ENCODE measurements around the gene MAGI1. TPM values are rescaled to one million over a fixed set of nuclear protein-coding genes. Genes with fewer than 3 reads are reported as not detected.
"Not testable (repeated sequence)": the region's sequence is repeated elsewhere in the genome, so short reads cannot be mapped to it uniquely, and the experiment has no call there.

Gene MAGI1
- total RNA-seq, 1 experiment from 2014 or later = 58.2 TPM

DNA sequence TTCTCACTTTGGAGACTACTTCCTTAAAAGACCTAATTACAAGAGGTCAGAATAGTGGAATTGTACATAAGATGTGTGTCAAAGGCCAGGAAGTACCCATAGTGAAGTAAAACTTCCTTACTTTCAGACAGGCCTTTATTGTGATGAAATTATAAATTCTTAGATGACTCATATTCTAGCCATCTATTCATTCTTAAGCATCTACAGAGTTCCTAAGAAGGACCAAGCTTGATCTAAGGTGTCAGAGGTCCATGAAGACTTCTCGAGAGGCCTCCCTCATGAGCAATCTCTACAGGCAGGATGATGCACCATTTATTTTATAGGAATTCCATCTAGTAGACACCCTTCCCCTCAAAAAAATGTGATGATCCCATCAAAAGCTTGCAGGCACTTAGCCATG lies 493.3 kb downstream of the MAGI1 start:
- DNase-seq (ENCODE audit: low spot score) (no peak), ATAC-seq (no peak)
- CTCF ChIA-PET = no interaction called here
- no peak overlapping the region for H3K27ac Mint-ChIP-seq
- TF ChIP-seq ZNF219 (CRISPR knock-in tag; IDR thresholded peaks at IDR 0.05; ENCODE audit: borderline replicate concordance) = no peak
- no peak for TF ChIP-seq TEAD1 (CRISPR knock-in tag; IDR thresholded peaks at IDR 0.05)
- no peak for TF ChIP-seq ELF4 (CRISPR knock-in tag; IDR thresholded peaks at IDR 0.05; ENCODE audit: low read depth)
- TF ChIP-seq ZNF396 (CRISPR knock-in tag; IDR thresholded peaks at IDR 0.05; ENCODE audit: borderline replicate concordance) = no peak
- no peak for TF ChIP-seq GRHL2 (CRISPR knock-in tag; IDR thresholded peaks at IDR 0.05; ENCODE audit: insufficient replicate concordance, severe bottlenecking)
- TF ChIP-seq, protein P1, sequence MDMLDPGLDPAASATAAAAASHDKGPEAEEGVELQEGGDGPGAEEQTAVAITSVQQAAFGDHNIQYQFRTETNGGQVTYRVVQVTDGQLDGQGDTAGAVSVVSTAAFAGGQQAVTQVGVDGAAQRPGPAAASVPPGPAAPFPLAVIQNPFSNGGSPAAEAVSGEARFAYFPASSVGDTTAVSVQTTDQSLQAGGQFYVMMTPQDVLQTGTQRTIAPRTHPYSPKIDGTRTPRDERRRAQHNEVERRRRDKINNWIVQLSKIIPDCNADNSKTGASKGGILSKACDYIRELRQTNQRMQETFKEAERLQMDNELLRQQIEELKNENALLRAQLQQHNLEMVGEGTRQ (CRISPR knock-in tag; IDR thresholded peaks at IDR 0.05) = no peak
- H3K4me3 Mint-ChIP-seq = no peak overlapping the region
- POLR2A ChIA-PET = no interaction called here
- H3K27me3 Mint-ChIP-seq (ENCODE audit: low read depth) = peaks cover 10% of the 10 kb centered on the region
- peaks cover 10% of the 10 kb centered on the region for H3K36me3 Mint-ChIP-seq
- H3K4me1 Mint-ChIP-seq = peaks cover 31% of the 10 kb centered on the region
- peaks cover 7% of the 10 kb centered on the region; the same call in 1 of the 2 replicates for H3K9me3 Mint-ChIP-seq

DNA sequence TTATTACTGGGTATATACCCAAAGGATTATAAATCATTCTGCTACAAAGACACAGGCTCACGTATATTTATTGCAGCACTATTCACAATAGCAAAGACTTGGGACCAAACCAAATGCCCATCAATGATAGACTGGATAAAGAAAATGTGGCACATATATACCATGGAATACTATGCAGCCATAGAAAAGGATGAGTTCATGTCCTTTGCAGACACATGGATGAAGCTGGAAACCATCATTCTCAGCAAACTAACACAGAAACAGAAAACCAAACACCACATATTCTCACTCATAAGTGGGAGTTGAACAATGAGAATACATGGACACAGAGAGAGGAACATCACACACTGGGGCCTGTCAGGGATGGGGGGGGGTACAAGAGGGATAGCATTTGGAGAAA lies 495.3 kb downstream of the MAGI1 start:
- H3K36me3 Mint-ChIP-seq; H3K27me3 Mint-ChIP-seq (ENCODE audit: low read depth); H3K9me3 Mint-ChIP-seq; H3K4me3 Mint-ChIP-seq; DNase-seq (ENCODE audit: low spot score); H3K27ac Mint-ChIP-seq; POLR2A ChIA-PET; CTCF ChIA-PET; ATAC-seq: not testable (repeated sequence)
- H3K4me1 Mint-ChIP-seq = peaks cover 19% of the 10 kb centered on the region

DNA sequence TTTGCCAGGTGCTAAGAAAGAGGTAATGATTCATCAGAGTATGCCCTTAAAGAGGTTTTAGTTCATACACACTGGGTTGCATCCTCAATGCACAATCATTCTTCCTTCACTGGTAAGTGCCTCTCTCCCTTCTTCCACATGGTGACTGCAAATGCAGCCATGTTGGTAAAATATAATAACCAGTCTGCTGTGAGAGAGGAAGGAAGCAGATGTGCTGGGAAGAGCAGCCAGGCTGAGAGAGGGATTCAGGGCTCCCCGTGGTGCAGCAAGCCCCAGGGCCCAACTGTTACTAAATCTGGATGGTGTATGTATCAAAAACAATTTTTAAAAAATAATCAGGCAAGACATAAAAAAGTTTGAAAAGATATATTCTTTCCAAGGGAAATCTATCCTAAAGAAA lies 498.1 kb downstream of the MAGI1 start:
- no peaks in the 10 kb centered on the region for H3K27me3 Mint-ChIP-seq (ENCODE audit: low read depth)
- H3K36me3 Mint-ChIP-seq = peaks cover 10% of the 10 kb centered on the region
- no peak for ATAC-seq
- H3K4me1 Mint-ChIP-seq = peaks cover 17% of the 10 kb centered on the region
- ChIA-PET POLR2A (interaction anchor here (1.5 kb wide), 1 partner anchor 56 kb away, joined by 7 read pairs; no protein-coding TSS in a partner anchor), CTCF (no interaction called here)
- H3K9me3 Mint-ChIP-seq = peaks cover 7% of the 10 kb centered on the region; the same call in 1 of the 2 replicates
- peak overlapping the region; percentile 14; the same call in 1 of the 2 replicates for H3K4me3 Mint-ChIP-seq
- no peak for DNase-seq (ENCODE audit: low spot score)
- 0 out of 2 replicates have a peak overlapping the region, but pooled peaks have one; percentile 40 for H3K27ac Mint-ChIP-seq
- TF ChIP-seq SMAD3 (CRISPR knock-in tag; IDR thresholded peaks at IDR 0.05; ENCODE audit: borderline replicate concordance) (no peak), SOX15 (CRISPR knock-in tag; IDR thresholded peaks at IDR 0.05) (no peak), ATF3 (CRISPR knock-in tag; conservative IDR thresholded peaks at IDR 0.05) (no peak), FOXJ3 (CRISPR knock-in tag; IDR thresholded peaks at IDR 0.05; ENCODE audit: borderline replicate concordance) (no peak), EMX1 (CRISPR knock-in tag; IDR thresholded peaks at IDR 0.05) (no peak), FOXP1 (CRISPR knock-in tag; IDR thresholded peaks at IDR 0.05; ENCODE audit: borderline replicate concordance) (no peak), PREB (CRISPR knock-in tag; IDR thresholded peaks at IDR 0.05; ENCODE audit: borderline replicate concordance) (no peak), ZNF219 (CRISPR knock-in tag; IDR thresholded peaks at IDR 0.05; ENCODE audit: borderline replicate concordance) (no peak), NFYB (CRISPR knock-in tag; conservative IDR thresholded peaks at IDR 0.05; ENCODE audit: low read depth) (no peak), MLX (CRISPR knock-in tag; IDR thresholded peaks at IDR 0.05) (no peak), NFATC4 (CRISPR knock-in tag; IDR thresholded peaks at IDR 0.05) (no peak), GRHL2 (CRISPR knock-in tag; IDR thresholded peaks at IDR 0.05; ENCODE audit: insufficient replicate concordance, severe bottlenecking) (no peak)
- TF ChIP-seq, protein P2, sequence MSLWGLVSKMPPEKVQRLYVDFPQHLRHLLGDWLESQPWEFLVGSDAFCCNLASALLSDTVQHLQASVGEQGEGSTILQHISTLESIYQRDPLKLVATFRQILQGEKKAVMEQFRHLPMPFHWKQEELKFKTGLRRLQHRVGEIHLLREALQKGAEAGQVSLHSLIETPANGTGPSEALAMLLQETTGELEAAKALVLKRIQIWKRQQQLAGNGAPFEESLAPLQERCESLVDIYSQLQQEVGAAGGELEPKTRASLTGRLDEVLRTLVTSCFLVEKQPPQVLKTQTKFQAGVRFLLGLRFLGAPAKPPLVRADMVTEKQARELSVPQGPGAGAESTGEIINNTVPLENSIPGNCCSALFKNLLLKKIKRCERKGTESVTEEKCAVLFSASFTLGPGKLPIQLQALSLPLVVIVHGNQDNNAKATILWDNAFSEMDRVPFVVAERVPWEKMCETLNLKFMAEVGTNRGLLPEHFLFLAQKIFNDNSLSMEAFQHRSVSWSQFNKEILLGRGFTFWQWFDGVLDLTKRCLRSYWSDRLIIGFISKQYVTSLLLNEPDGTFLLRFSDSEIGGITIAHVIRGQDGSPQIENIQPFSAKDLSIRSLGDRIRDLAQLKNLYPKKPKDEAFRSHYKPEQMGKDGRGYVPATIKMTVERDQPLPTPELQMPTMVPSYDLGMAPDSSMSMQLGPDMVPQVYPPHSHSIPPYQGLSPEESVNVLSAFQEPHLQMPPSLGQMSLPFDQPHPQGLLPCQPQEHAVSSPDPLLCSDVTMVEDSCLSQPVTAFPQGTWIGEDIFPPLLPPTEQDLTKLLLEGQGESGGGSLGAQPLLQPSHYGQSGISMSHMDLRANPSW (CRISPR knock-in tag; conservative IDR thresholded peaks at IDR 0.05; ENCODE audit: low read depth) = no peak
- TF ChIP-seq, protein P3, sequence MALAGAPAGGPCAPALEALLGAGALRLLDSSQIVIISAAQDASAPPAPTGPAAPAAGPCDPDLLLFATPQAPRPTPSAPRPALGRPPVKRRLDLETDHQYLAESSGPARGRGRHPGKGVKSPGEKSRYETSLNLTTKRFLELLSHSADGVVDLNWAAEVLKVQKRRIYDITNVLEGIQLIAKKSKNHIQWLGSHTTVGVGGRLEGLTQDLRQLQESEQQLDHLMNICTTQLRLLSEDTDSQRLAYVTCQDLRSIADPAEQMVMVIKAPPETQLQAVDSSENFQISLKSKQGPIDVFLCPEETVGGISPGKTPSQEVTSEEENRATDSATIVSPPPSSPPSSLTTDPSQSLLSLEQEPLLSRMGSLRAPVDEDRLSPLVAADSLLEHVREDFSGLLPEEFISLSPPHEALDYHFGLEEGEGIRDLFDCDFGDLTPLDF (CRISPR knock-in tag; IDR thresholded peaks at IDR 0.05) = no peak
- TF ChIP-seq, protein P4, sequence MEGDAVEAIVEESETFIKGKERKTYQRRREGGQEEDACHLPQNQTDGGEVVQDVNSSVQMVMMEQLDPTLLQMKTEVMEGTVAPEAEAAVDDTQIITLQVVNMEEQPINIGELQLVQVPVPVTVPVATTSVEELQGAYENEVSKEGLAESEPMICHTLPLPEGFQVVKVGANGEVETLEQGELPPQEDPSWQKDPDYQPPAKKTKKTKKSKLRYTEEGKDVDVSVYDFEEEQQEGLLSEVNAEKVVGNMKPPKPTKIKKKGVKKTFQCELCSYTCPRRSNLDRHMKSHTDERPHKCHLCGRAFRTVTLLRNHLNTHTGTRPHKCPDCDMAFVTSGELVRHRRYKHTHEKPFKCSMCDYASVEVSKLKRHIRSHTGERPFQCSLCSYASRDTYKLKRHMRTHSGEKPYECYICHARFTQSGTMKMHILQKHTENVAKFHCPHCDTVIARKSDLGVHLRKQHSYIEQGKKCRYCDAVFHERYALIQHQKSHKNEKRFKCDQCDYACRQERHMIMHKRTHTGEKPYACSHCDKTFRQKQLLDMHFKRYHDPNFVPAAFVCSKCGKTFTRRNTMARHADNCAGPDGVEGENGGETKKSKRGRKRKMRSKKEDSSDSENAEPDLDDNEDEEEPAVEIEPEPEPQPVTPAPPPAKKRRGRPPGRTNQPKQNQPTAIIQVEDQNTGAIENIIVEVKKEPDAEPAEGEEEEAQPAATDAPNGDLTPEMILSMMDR (IDR thresholded peaks at IDR 0.05) = no peak

All from WTC11 (cell line).